IMR-90 (cell line): ENCODE measurements around the gene CNDP1. TPM values are rescaled to one million over a fixed set of nuclear protein-coding genes. Genes with fewer than 3 reads are reported as not detected.

Experiments used
- ATAC-seq: fragments of 200-7000 bp; cut with Tn5 transposase; 2 replicates; pipeline ENCODE4 v1.9.1; 2020; ENCODE audit warnings: low read depth, mild to moderate bottlenecking, moderate library complexity
- BruUV-seq: library from RNA; stranded (reverse); fragments of 400-500 nt; replicated peaks from 2 replicates; lab custom pipeline; 2021; lab: Mats Ljungman, UMichigan
- CTCF ChIA-PET: fragments of 300-600 bp; formaldehyde crosslinking; extraction: SDS; loops from one replicate; lab custom pipeline; 2021; ENCODE audit warnings: antibody characterized with exemption; lab: Yijun Ruan, JAX
- POLR2A ChIA-PET: fragments of 300-600 bp; sonication (Branson Sonifier 250); formaldehyde crosslinking; loops from one replicate; lab custom pipeline; 2022; ENCODE audit warnings: antibody characterized with exemption; ENCODE audit not compliant: unreplicated experiment; lab: Charles Lee
- DNase-seq: peaks from one replicate; pipeline ENCODE4 v3.0.0; 2013
- H2AFZ ChIP-seq: replicated peaks from 2 replicates; pipeline ENCODE3; 2013; ENCODE audit warnings: low read length, mild to moderate bottlenecking; ENCODE audit not compliant: poor library complexity
- H2AK5ac ChIP-seq: 2 replicates; pipeline ENCODE4 v1.6.1; 2013; ENCODE audit warnings: low read depth, low read length, inconsistent platforms
- H2AK9ac ChIP-seq: replicated peaks from 2 replicates; pipeline ENCODE3; 2013; ENCODE audit warnings: mild to moderate bottlenecking, low read depth, low read length, moderate library complexity; ENCODE audit not compliant: poor library complexity
- H2BK120ac ChIP-seq: 2 replicates; pipeline ENCODE4 v1.6.1; 2013; ENCODE audit warnings: low read depth, low read length, inconsistent platforms
- H2BK15ac ChIP-seq: 3 replicates; pipeline ENCODE4 v1.6.1; 2013; ENCODE audit warnings: low read depth, low read length, inconsistent platforms
- H2BK20ac ChIP-seq: 2 replicates; pipeline ENCODE4 v1.6.1; 2013; ENCODE audit warnings: low read depth, mild to moderate bottlenecking, inconsistent platforms, low read length, moderate library complexity
- H2BK5ac ChIP-seq: 2 replicates; pipeline ENCODE4 v1.6.1; 2013; ENCODE audit warnings: mild to moderate bottlenecking, low read depth, low read length, inconsistent platforms; ENCODE audit not compliant: poor library complexity, severe bottlenecking
- H3K14ac ChIP-seq: replicated peaks from 2 replicates; pipeline ENCODE4 v1.6.1; 2013; ENCODE audit warnings: low read depth, low read length, inconsistent platforms
- H3K18ac ChIP-seq: 2 replicates; pipeline ENCODE4 v1.6.1; 2013; ENCODE audit warnings: low read depth, low read length, control low read depth
- H3K23ac ChIP-seq: 2 replicates; pipeline ENCODE4 v1.6.1; 2013; ENCODE audit warnings: low read depth, low read length, inconsistent platforms
- H3K27ac ChIP-seq: 2 replicates; pipeline ENCODE4 v1.5.1; 2013; ENCODE audit warnings: mild to moderate bottlenecking, control low read depth, low read length; ENCODE audit not compliant: insufficient read depth
- H3K27me3 ChIP-seq: 2 replicates; pipeline ENCODE4 v1.6.1; 2013; ENCODE audit warnings: low read length; ENCODE audit not compliant: control insufficient read depth, insufficient read depth
- H3K36me3 ChIP-seq: 2 replicates; pipeline ENCODE4 v1.6.1; 2013; ENCODE audit warnings: low read length, mixed read lengths; ENCODE audit not compliant: control insufficient read depth, insufficient read depth
- H3K4ac ChIP-seq: 2 replicates; pipeline ENCODE4 v1.6.1; 2013; ENCODE audit warnings: low read depth, low read length, inconsistent platforms
- H3K4me1 ChIP-seq: 2 replicates; pipeline ENCODE4 v1.6.1; 2013; ENCODE audit warnings: low read length, mixed read lengths; ENCODE audit not compliant: control insufficient read depth, insufficient read depth
- H3K4me2 ChIP-seq: 2 replicates; pipeline ENCODE4 v1.6.1; 2013; ENCODE audit warnings: low read depth, mild to moderate bottlenecking, control low read depth, low read length, moderate library complexity
- H3K4me3 ChIP-seq: 2 replicates; pipeline ENCODE4 v1.5.1; 2013; ENCODE audit warnings: low read depth, mild to moderate bottlenecking, control low read depth, low read length, moderate library complexity; ENCODE audit not compliant: insufficient read depth
- H3K56ac ChIP-seq: 2 replicates; pipeline ENCODE4 v1.6.1; 2013; ENCODE audit warnings: low read length, inconsistent platforms; ENCODE audit not compliant: insufficient read depth; ENCODE audit errors: extremely low read depth
- H3K79me1 ChIP-seq, 2 experiments: 2 replicates each; pipeline ENCODE4 v1.6.1; 2013; ENCODE audit warnings: low read length in 2 of 2, inconsistent platforms in 1 of 2, low read depth in 1 of 2
- H3K9ac ChIP-seq: 2 replicates; pipeline ENCODE4 v1.6.1; 2013; ENCODE audit warnings: low read depth, low read length, control low read depth
- H3K9me1 ChIP-seq: 2 replicates; pipeline ENCODE4 v1.6.1; 2013; ENCODE audit warnings: low read length, inconsistent platforms; ENCODE audit not compliant: insufficient read depth
- H3K9me3 ChIP-seq: 2 replicates; pipeline ENCODE4 v1.6.1; 2013; ENCODE audit warnings: low read length; ENCODE audit not compliant: control insufficient read depth, insufficient read depth
- H4K20me1 ChIP-seq: 2 replicates; pipeline ENCODE4 v1.6.1; 2013; ENCODE audit warnings: low read length, inconsistent platforms; ENCODE audit not compliant: insufficient read depth
- H4K5ac ChIP-seq: 2 replicates; pipeline ENCODE4 v1.6.1; 2013; ENCODE audit warnings: mild to moderate bottlenecking, low read depth, low read length, control low read depth
- H4K8ac ChIP-seq, 2 experiments: 2 replicates each; pipeline ENCODE4 v1.6.1; 2013; ENCODE audit warnings: low read depth in 2 of 2, low read length in 2 of 2, control low read depth in 1 of 2, inconsistent platforms in 1 of 2
- H4K91ac ChIP-seq: 2 replicates; pipeline ENCODE4 v1.6.1; 2013; ENCODE audit warnings: low read depth, low read length, inconsistent platforms; ENCODE audit not compliant: insufficient read depth
- BHLHE40 ChIP-seq: fragments of 150-350 bp; IDR thresholded peaks from 2 replicates; pipeline ENCODE4 v1.6.1; 2016; ENCODE audit warnings: mild to moderate bottlenecking, low read depth, low read length
- CEBPB ChIP-seq: IDR thresholded peaks from 2 replicates; pipeline ENCODE4 v1.6.1; 2012; ENCODE audit warnings: low read depth, low read length, improper control_type of control experiment
- CHD1 ChIP-seq: IDR thresholded peaks from 2 replicates; pipeline ENCODE4 v1.6.1; 2012; ENCODE audit warnings: low read depth, low read length, improper control_type of control experiment
- MAFK ChIP-seq: IDR thresholded peaks from 2 replicates; pipeline ENCODE4 v1.6.1; 2012; ENCODE audit warnings: low read depth, low read length, improper control_type of control experiment
- MAZ ChIP-seq: IDR thresholded peaks from 2 replicates; pipeline ENCODE4 v1.6.1; 2012; ENCODE audit warnings: low read depth, mild to moderate bottlenecking, low read length, improper control_type of control experiment, moderate library complexity, borderline replicate concordance
- POLR2A ChIP-seq: IDR thresholded peaks from 2 replicates; pipeline ENCODE4 v1.6.1; 2012; ENCODE audit warnings: mild to moderate bottlenecking, low read depth, low read length
- RAD21 ChIP-seq: IDR thresholded peaks from 2 replicates; pipeline ENCODE4 v1.6.1; 2012; ENCODE audit warnings: low read length, improper control_type of control experiment
- RFX5 ChIP-seq: IDR thresholded peaks from 2 replicates; pipeline ENCODE4 v1.8.0; 2012; ENCODE audit warnings: low read depth, mild to moderate bottlenecking, low read length, moderate library complexity
- SMC3 ChIP-seq: fragments of 150-350 bp; IDR thresholded peaks from 2 replicates; pipeline ENCODE4 v1.6.1; 2016; ENCODE audit warnings: low read depth, mild to moderate bottlenecking, antibody characterized with exemption, low read length, moderate library complexity
- WGBS, 2 experiments: methylation state at CpG; one replicate each; pipeline versions ENCODE4 v1.1.5 to v1.1.7; 2013; ENCODE audit warnings: missing lambda C conversion rate in 2 of 2; ENCODE audit not compliant: insufficient read length in 1 of 2; ENCODE audit errors: extremely low coverage in 2 of 2; 5-methylcytosine and 5-hydroxymethylcytosine counted together
- dilution Hi-C: fragments of 300-500 bp; cut with HindIII; formaldehyde crosslinking; loops from one replicate; pipeline ENCODE4 v1.14.3; 2018; ENCODE audit warnings: low sequenced_read_pairs; ENCODE audit not compliant: unreplicated experiment
- in situ Hi-C: fragments of 300-500 bp; cut with MboI; formaldehyde crosslinking; loops from 3 replicates; pipeline ENCODE4 v1.14.3; 2019; ENCODE audit warnings: low sequenced_read_pairs, inconsistent platforms, mixed read lengths
- intact Hi-C: fragments of 100-400 bp; cut with micrococcal nuclease; formaldehyde crosslinking; loops from 2 replicates; pipeline ENCODE4 v1.10.0; 2022
- polyA plus RNA-seq, 3 experiments: library from polyadenylated mRNA; depleted of rRNA; stranded (reverse); fragments of >200 nt; gene quantifications; 2 replicates each; pipeline ENCODE4 v1.2.3, GENCODE V29; 2012; ENCODE audit warnings: low replicate concordance in 1 of 3
- total RNA-seq: library from RNA; depleted of rRNA; stranded (reverse); fragments of >200 nt; gene quantifications from 2 replicates; pipeline ENCODE4 v1.2.3, GENCODE V29; 2012
- TF ChIP-seq, protein P1 (sequence below): fragments of 150-350 bp; IDR thresholded peaks from 2 replicates; pipeline ENCODE4 v1.6.1; 2017; ENCODE audit warnings: mild to moderate bottlenecking, antibody characterized with exemption, low read length, low read depth
- TF ChIP-seq, protein P2 (sequence below): conservative IDR thresholded peaks from 2 replicates; pipeline ENCODE4 v1.5.1; 2012; ENCODE audit warnings: mild to moderate bottlenecking, low read depth, low read length, improper control_type of control experiment
- TF ChIP-seq, protein P3 (sequence below): fragments of 150-350 bp; IDR thresholded peaks from 2 replicates; pipeline ENCODE4 v1.6.1; 2016; ENCODE audit warnings: low read depth, mild to moderate bottlenecking, low read length, moderate library complexity, borderline replicate concordance

Gene CNDP1
- total and polyA plus RNA-seq, 2 of the 4 experiments (the other 2 are of a cell fraction) = not detected

DNA sequence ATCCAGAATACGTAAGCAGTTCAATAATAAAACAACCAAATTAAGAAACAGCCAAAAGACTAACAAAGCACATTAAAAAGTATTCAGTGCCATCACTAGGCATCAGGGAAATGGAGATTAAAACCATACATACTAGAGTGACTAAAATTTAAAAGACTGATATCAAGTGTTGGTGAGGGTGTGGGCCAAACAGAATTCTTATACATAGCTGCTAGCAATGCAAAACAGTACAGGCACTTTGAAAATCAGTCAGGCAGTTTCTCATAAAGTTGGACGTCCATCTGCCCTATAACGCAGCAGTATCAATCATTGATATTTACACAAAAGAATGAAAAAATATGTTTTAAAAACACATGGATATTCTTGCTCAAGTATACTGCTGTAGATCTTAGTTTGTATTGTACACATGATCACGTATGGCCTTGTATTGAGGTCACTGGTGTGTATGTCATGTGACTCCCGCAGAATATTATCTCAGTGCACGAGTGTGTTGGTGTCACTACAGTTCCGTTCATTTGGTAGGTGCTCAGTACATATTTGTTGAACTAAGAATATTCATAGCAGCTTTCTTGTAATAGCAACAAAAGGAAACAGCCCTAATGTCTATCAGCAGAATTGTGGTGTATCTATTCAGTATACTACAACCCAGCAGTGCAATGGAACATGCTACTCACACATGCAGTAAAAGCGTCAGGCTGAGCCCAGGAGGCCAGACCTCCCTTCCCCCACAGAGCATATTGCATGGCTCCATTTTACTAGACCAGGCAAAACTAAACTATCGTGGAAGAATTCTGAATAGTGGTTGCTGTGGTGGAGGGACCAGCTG is 92.0 kb downstream of the CNDP1 start:
- no peaks in the 10 kb centered on the region for H3K36me3 ChIP-seq
- DNase-seq (no peak), ATAC-seq (no peak)
- H3K23ac ChIP-seq = no peak overlapping the region
- 71% methylated on average over 1 of the region's 9 CpGs; no CpG with 5 or more reads in 1 of the 2 experiments for WGBS, 2 experiments
- H2BK120ac ChIP-seq = no peak overlapping the region
- no peak overlapping the region for H2BK15ac ChIP-seq
- H3K56ac ChIP-seq = no peak overlapping the region
- peaks cover 8% of the 10 kb centered on the region for H3K4me1 ChIP-seq
- H2AFZ ChIP-seq = no peak overlapping the region
- no peak overlapping the region for H4K5ac ChIP-seq
- H3K9me1 ChIP-seq = peaks cover 8% of the 10 kb centered on the region
- no peak overlapping the region for H3K4me2 ChIP-seq
- H4K20me1 ChIP-seq = peaks cover 8% of the 10 kb centered on the region; the same call in 1 of the 2 replicates
- no peak overlapping the region for H4K91ac ChIP-seq
- no peak overlapping the region for H2BK20ac ChIP-seq
- H3K14ac ChIP-seq = no peak overlapping the region
- H2AK9ac ChIP-seq = no peak overlapping the region
- H3K18ac ChIP-seq = no peak overlapping the region
- H3K27me3 ChIP-seq = no peaks in the 10 kb centered on the region
- BruUV-seq = no TSS peak
- peaks cover 37 to 55% of the 10 kb centered on the region in 2 experiments for H3K79me1 ChIP-seq
- no peak overlapping the region for H3K4ac ChIP-seq
- no peak overlapping the region for H2BK5ac ChIP-seq
- ChIA-PET CTCF (no interaction called here), POLR2A (no interaction called here)
- H3K9me3 ChIP-seq = no peaks in the 10 kb centered on the region
- dilution Hi-C loops = no loop called here
- in situ Hi-C loops = no loop called here
- H3K9ac ChIP-seq = no peak overlapping the region
- H3K27ac ChIP-seq = no peak overlapping the region
- H2AK5ac ChIP-seq = 0 out of 2 replicates have a peak overlapping the region, but pooled peaks have one; percentile 18
- H3K4me3 ChIP-seq = no peak overlapping the region
- no peak for TF ChIP-seq RFX5
- no peak for TF ChIP-seq POLR2A
- TF ChIP-seq RAD21 = no peak
- no peak for TF ChIP-seq MAFK
- TF ChIP-seq CEBPB = no peak
- TF ChIP-seq MAZ = no peak
- TF ChIP-seq, protein P1, sequence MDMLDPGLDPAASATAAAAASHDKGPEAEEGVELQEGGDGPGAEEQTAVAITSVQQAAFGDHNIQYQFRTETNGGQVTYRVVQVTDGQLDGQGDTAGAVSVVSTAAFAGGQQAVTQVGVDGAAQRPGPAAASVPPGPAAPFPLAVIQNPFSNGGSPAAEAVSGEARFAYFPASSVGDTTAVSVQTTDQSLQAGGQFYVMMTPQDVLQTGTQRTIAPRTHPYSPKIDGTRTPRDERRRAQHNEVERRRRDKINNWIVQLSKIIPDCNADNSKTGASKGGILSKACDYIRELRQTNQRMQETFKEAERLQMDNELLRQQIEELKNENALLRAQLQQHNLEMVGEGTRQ = no peak
- TF ChIP-seq SMC3 = no peak
- TF ChIP-seq, protein P2, sequence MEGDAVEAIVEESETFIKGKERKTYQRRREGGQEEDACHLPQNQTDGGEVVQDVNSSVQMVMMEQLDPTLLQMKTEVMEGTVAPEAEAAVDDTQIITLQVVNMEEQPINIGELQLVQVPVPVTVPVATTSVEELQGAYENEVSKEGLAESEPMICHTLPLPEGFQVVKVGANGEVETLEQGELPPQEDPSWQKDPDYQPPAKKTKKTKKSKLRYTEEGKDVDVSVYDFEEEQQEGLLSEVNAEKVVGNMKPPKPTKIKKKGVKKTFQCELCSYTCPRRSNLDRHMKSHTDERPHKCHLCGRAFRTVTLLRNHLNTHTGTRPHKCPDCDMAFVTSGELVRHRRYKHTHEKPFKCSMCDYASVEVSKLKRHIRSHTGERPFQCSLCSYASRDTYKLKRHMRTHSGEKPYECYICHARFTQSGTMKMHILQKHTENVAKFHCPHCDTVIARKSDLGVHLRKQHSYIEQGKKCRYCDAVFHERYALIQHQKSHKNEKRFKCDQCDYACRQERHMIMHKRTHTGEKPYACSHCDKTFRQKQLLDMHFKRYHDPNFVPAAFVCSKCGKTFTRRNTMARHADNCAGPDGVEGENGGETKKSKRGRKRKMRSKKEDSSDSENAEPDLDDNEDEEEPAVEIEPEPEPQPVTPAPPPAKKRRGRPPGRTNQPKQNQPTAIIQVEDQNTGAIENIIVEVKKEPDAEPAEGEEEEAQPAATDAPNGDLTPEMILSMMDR = no peak
- TF ChIP-seq BHLHE40 = no peak
- no peak for TF ChIP-seq CHD1
- TF ChIP-seq, protein P3, sequence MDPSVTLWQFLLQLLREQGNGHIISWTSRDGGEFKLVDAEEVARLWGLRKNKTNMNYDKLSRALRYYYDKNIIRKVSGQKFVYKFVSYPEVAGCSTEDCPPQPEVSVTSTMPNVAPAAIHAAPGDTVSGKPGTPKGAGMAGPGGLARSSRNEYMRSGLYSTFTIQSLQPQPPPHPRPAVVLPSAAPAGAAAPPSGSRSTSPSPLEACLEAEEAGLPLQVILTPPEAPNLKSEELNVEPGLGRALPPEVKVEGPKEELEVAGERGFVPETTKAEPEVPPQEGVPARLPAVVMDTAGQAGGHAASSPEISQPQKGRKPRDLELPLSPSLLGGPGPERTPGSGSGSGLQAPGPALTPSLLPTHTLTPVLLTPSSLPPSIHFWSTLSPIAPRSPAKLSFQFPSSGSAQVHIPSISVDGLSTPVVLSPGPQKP = no peak
- H4K8ac ChIP-seq = no peak overlapping the region
- intact Hi-C loops = no loop called here
